Endothelial cell of umbilical vein (primary cell): ENCODE results near the gene AGBL4. TPM values are rescaled to one million over a fixed set of nuclear protein-coding genes. Genes with fewer than 3 reads are reported as not detected.

Experiments used
- BruUV-seq: library from RNA; stranded (reverse); fragments of 400-500 nt; replicated peaks from 2 replicates; lab custom pipeline; 2021; lab: Mats Ljungman, UMichigan
- CTCF ChIA-PET: fragments of 300-600, 350-600 bp; sonication (Branson Sonifier 250); formaldehyde crosslinking; loops from one replicate; lab custom pipeline; 2021; ENCODE audit warnings: antibody characterized with exemption, inconsistent platforms; lab: Charles Lee
- POLR2A ChIA-PET: fragments of 300-600, 350-600 bp; sonication (Branson Sonifier 250); formaldehyde crosslinking; loops from one replicate; lab custom pipeline; 2021; ENCODE audit warnings: antibody characterized with exemption, inconsistent platforms; lab: Charles Lee
- DNase-seq: peaks from one replicate; pipeline ENCODE4 v3.0.0-alpha.2; 2011; ENCODE audit warnings: low read depth, low spot score
- FAIRE-seq: peaks from 2 replicates; lab custom pipeline; 2011; peaks lifted over from hg19 to GRCh38; lab: Jason Lieb, UNC
- H2AFZ ChIP-seq: 2 replicates; pipeline ENCODE4 v1.6.0; 2012; ENCODE audit warnings: low read depth, low read length, control low read depth, inconsistent platforms
- H3K27ac ChIP-seq: 2 replicates; pipeline ENCODE4 v1.5.1; 2011; ENCODE audit warnings: low read depth, mild to moderate bottlenecking, control low read depth, low read length, moderate library complexity; ENCODE audit not compliant: insufficient read depth
- H3K27me3 ChIP-seq, 2 experiments: 2 replicates each; pipeline versions ENCODE4 v1.6.0 to v1.6.1; 2011; ENCODE audit warnings: low read length in 2 of 2, mixed read lengths in 1 of 2; ENCODE audit not compliant: control insufficient read depth in 2 of 2, insufficient read depth in 2 of 2
- H3K36me3 ChIP-seq, 2 experiments: 2 replicates in 1 of 2; 3 replicates in 1 of 2; pipeline ENCODE4 v1.5.1; 2011; ENCODE audit warnings: low read length in 2 of 2, mild to moderate bottlenecking in 1 of 2, moderate library complexity in 1 of 2; ENCODE audit not compliant: control insufficient read depth in 2 of 2, insufficient read depth in 2 of 2; ENCODE audit errors: extremely low read depth in 1 of 2
- H3K4me1 ChIP-seq: 3 replicates; pipeline ENCODE4 v1.5.1; 2011; ENCODE audit warnings: mild to moderate bottlenecking, low read length; ENCODE audit not compliant: control insufficient read depth, insufficient read depth; ENCODE audit errors: extremely low read depth
- H3K4me2 ChIP-seq: 2 replicates; pipeline ENCODE4 v1.6.1; 2011; ENCODE audit warnings: low read length, control low read depth, mixed read lengths; ENCODE audit not compliant: insufficient read depth
- H3K4me3 ChIP-seq, 3 experiments: fragments of 200-600 bp in 1 of 3; sonication (generic), shearing (Covaris generic) in 1 of 3; replicated peaks in 1 of 3; 2 replicates each; pipeline ENCODE4 v1.5.1; 2011 to 2016; ENCODE audit warnings: control low read depth in 3 of 3, low read length in 3 of 3, mild to moderate bottlenecking in 2 of 3, inconsistent platforms in 1 of 3, low read depth in 1 of 3, moderate library complexity in 1 of 3; ENCODE audit not compliant: insufficient read depth in 1 of 3
- H3K79me2 ChIP-seq: 2 replicates; pipeline ENCODE4 v1.6.0; 2012; ENCODE audit warnings: low read length, inconsistent platforms; ENCODE audit not compliant: control insufficient read depth, insufficient read depth
- H3K9ac ChIP-seq: replicated peaks from 2 replicates; pipeline ENCODE3; 2011; ENCODE audit warnings: low read length, control low read depth; ENCODE audit not compliant: insufficient read depth; ENCODE audit errors: extremely low read depth
- H3K9me1 ChIP-seq: replicated peaks from 3 replicates; pipeline ENCODE4 v1.6.0; 2011; ENCODE audit warnings: mild to moderate bottlenecking, low read length; ENCODE audit not compliant: control insufficient read depth, insufficient read depth; ENCODE audit errors: extremely low read depth
- H3K9me3 ChIP-seq: replicated peaks from 2 replicates; pipeline ENCODE4 v1.5.1; 2012; ENCODE audit warnings: low read length, inconsistent platforms; ENCODE audit not compliant: control insufficient read depth, insufficient read depth
- H4K20me1 ChIP-seq: replicated peaks from 2 replicates; pipeline ENCODE3; 2011; ENCODE audit warnings: mild to moderate bottlenecking, low read length; ENCODE audit not compliant: control insufficient read depth, insufficient read depth; ENCODE audit errors: extremely low read depth
- CTCF ChIP-seq, 2 donors: IDR thresholded peaks; 1 replicate in 1 of 2; 2 replicates in 1 of 2; pipeline ENCODE4 v1.5.1; 2011; ENCODE audit warnings: low read length in 2 of 2, mild to moderate bottlenecking in 2 of 2, moderate library complexity in 2 of 2, control low read depth in 1 of 2, inconsistent platforms in 1 of 2, low read depth in 1 of 2; ENCODE audit not compliant: insufficient read depth in 1 of 2; ENCODE audit errors: extremely low read depth in 1 of 2
- EZH2 ChIP-seq: IDR thresholded peaks from 2 replicates; pipeline ENCODE4 v1.6.1; 2012; ENCODE audit warnings: borderline replicate concordance, low read depth, mild to moderate bottlenecking, moderate library complexity, low read length, inconsistent platforms; ENCODE audit not compliant: severe bottlenecking
- FOS ChIP-seq: IDR thresholded peaks from 2 replicates; pipeline ENCODE4 v1.6.1; 2011; ENCODE audit warnings: mild to moderate bottlenecking, low read length, moderate library complexity, borderline replicate concordance; ENCODE audit not compliant: insufficient read depth
- GATA2 ChIP-seq: IDR thresholded peaks from 2 replicates; pipeline ENCODE4 v1.7.0; 2011; ENCODE audit warnings: low read depth, mild to moderate bottlenecking, moderate library complexity, mixed read lengths, low read length; ENCODE audit not compliant: insufficient read length, insufficient read depth
- JUN ChIP-seq: IDR thresholded peaks from 2 replicates; pipeline ENCODE4 v1.6.1; 2011; ENCODE audit warnings: borderline replicate concordance, low read depth; ENCODE audit not compliant: insufficient read length, insufficient read depth
- MAX ChIP-seq: IDR thresholded peaks from 2 replicates; pipeline ENCODE4 v1.6.1; 2011; ENCODE audit not compliant: insufficient read depth, insufficient read length
- MYC ChIP-seq: IDR thresholded peaks from one replicate; pipeline ENCODE4 v1.6.1; 2011; ENCODE audit warnings: mild to moderate bottlenecking, low read depth, low read length
- POLR2A ChIP-seq: IDR thresholded peaks from 2 replicates; pipeline ENCODE4 v1.6.1; 2012; ENCODE audit warnings: low read depth, mild to moderate bottlenecking, control low read depth, low read length
- POLR2AphosphoS5 ChIP-seq: IDR thresholded peaks from 2 replicates; pipeline ENCODE4 v1.6.1; 2012; ENCODE audit warnings: low read depth, mild to moderate bottlenecking, control low read depth, low read length, moderate library complexity; ENCODE audit not compliant: insufficient read depth
- dilution Hi-C: fragments of 300-500 bp; cut with MboI; formaldehyde crosslinking; loops from one replicate; pipeline ENCODE4 v1.15.0; 2019; ENCODE audit warnings: low sequenced_read_pairs; ENCODE audit not compliant: extremely low pct_ligation_motif_present
- intact Hi-C: fragments of 100-400 bp; cut with micrococcal nuclease; formaldehyde crosslinking; loops from one replicate; pipeline ENCODE4 v1.10.0; 2022
- polyA plus RNA-seq, 4 experiments: library from polyadenylated mRNA; depleted of rRNA in 3 of 4; stranded (reverse) in 3 of 4; unstranded in 1 of 4; fragments of >200 nt; gene quantifications; 2 replicates each; pipeline versions ENCODE4 v1.2.1 to v1.2.3, GENCODE V29; 2011 to 2012; ENCODE audit warnings: missing spikeins in 1 of 4
- total RNA-seq: library from RNA; stranded (reverse); gene quantifications from 2 replicates; pipeline ENCODE4 v1.2.3, GENCODE V29; 2021

The AGBL4 gene
- total and polyA plus RNA-seq, 2 donors (not counting 3 experiments of a cell fraction or from before 2014, with no cell fraction given): not detected

GRCh38 chr1:48803474-48803873 is 1220.3 kb downstream of the AGBL4 start:
- Histone ChIP-seq H3K4me1 (no peaks in the 10 kb centered on the region), H3K9me3 (no peaks in the 10 kb centered on the region), H3K9ac (no peak overlapping the region), H3K27ac (no peak overlapping the region), H3K36me3 (no peaks in the 10 kb centered on the region), H3K27me3 (no peaks in the 10 kb centered on the region), H3K9me1 (no peaks in the 10 kb centered on the region), H4K20me1 (no peaks in the 10 kb centered on the region), H3K4me3 (no peak overlapping the region), H3K4me2 (no peak overlapping the region), H3K79me2 (no peaks in the 10 kb centered on the region), H2AFZ (no peak overlapping the region)
- DNase-seq (no peak), FAIRE-seq (no peak)
- TF ChIP-seq FOS (no peak), JUN (no peak), POLR2AphosphoS5 (no peak), GATA2 (no peak), MYC (no peak), POLR2A (no peak), CTCF (IDR thresholded peaks at IDR 0.05; ENCODE audit: extremely low read depth in 1 of 2, insufficient read depth in 1 of 2, low read depth in 1 of 2, low read length in 2 of 2) (no peak), MAX (no peak), EZH2 (no peak)
- intact Hi-C loops: no loop called here
- CTCF ChIA-PET: no interaction called here
- no TSS peak for BruUV-seq
- dilution Hi-C loops: no loop called here
- POLR2A ChIA-PET: no interaction called here
